ENCODE results near the gene CACHD1. TPM values are rescaled to one million over a fixed set of nuclear protein-coding genes. Genes with fewer than 3 reads are reported as not detected.

CACHD1 gene
- polyA plus RNA-seq, 2 of the 4 experiments (the other 2 are of a cell fraction) = 0.72 to 1.6 TPM

- DNase-seq (ENCODE audit: low read depth in 1 of 2, low spot score in 1 of 2) (no peak), FAIRE-seq (no peak), ATAC-seq (no peak)
- no peaks in the 10 kb centered on the region for H3K4me1 ChIP-seq
- no peaks in the 10 kb centered on the region for H3K9me3 ChIP-seq
- ChIA-PET CTCF (no interaction called here), POLR2A (no interaction called here)
- no peak overlapping the region for H3K27ac ChIP-seq
- no peak overlapping the region for H3K4me3 ChIP-seq
- TF ChIP-seq ZNF302 (CRISPR knock-in tag; IDR thresholded peaks at IDR 0.05) (no peak), RFX5 (IDR thresholded peaks at IDR 0.05) (no peak), HMGXB4 (CRISPR knock-in tag; IDR thresholded peaks at IDR 0.05; ENCODE audit: borderline replicate concordance) (no peak), NR3C1 (IDR thresholded peaks at IDR 0.05) (no peak), POLR2AphosphoS2 (conservative IDR thresholded peaks at IDR 0.05; ENCODE audit: low read length) (no peak), FOSL2 (IDR thresholded peaks at IDR 0.05) (no peak), FOSL2 (CRISPR knock-in tag; IDR thresholded peaks at IDR 0.05) (no peak), MAX (IDR thresholded peaks at IDR 0.05) (no peak), ELK1 (IDR thresholded peaks at IDR 0.05; ENCODE audit: low read depth, low read length) (no peak), BCL3 (IDR thresholded peaks at IDR 0.05) (no peak), EHF (CRISPR knock-in tag; IDR thresholded peaks at IDR 0.05) (no peak), MYC (IDR thresholded peaks at IDR 0.05; ENCODE audit: borderline replicate concordance, low read length) (no peak), RAD21 (conservative IDR thresholded peaks at IDR 0.05 in 1 of 2, IDR thresholded peaks at IDR 0.05 in 1 of 2) (no peak), EP300 (IDR thresholded peaks at IDR 0.05) (no peak), POLR2A (IDR thresholded peaks at IDR 0.05; ENCODE audit: low read length) (no peak), EHMT2 (IDR thresholded peaks at IDR 0.05; ENCODE audit: low read depth) (no peak), FOSB (CRISPR knock-in tag; IDR thresholded peaks at IDR 0.05) (no peak), RNF2 (IDR thresholded peaks at IDR 0.05; ENCODE audit: borderline replicate concordance, low read depth) (no peak), CBX2 (IDR thresholded peaks at IDR 0.05; ENCODE audit: borderline replicate concordance, low read depth) (no peak), FOXS1 (CRISPR knock-in tag; IDR thresholded peaks at IDR 0.05) (no peak), HES2 (IDR thresholded peaks at IDR 0.05) (no peak)
- 94% methylated on average over 3 of the region's 4 CpGs for WGBS (ENCODE audit: missing lambda C conversion rate)
- H3K4me2 ChIP-seq = no peak overlapping the region
These were observed 99.5 kb downstream of the CACHD1 start for GRCh38 chr1:64569411-64569810.

- Histone ChIP-seq H3K9me3 (no peaks in the 10 kb centered on the region), H3K4me2 (no peak overlapping the region), H3K4me3 (no peak overlapping the region), H3K27ac (no peak overlapping the region), H3K4me1 (no peaks in the 10 kb centered on the region)
- ChIA-PET CTCF (no interaction called here), POLR2A (no interaction called here)
- 93% methylated on average over 6 of the region's 6 CpGs for WGBS (ENCODE audit: missing lambda C conversion rate)
- TF ChIP-seq CTCF (IDR thresholded peaks at IDR 0.05) = no peak
- no peak for TF ChIP-seq ZC3H11A (IDR thresholded peaks at IDR 0.05)
- TF ChIP-seq JUNB (IDR thresholded peaks at IDR 0.05) = no peak
- no peak for FAIRE-seq
- DNase-seq (ENCODE audit: low read depth in 1 of 2, low spot score in 1 of 2) = no peak
- ATAC-seq = no peak
These were observed 100.4 kb downstream of the CACHD1 start for GRCh38 chr1:64570267-64570855.
